NCI-H2107 treated with DMSO at 0.1 percent for 48 hours (cell line): ENCODE data around the gene KRTAP10-7.
"Not testable (repeated sequence)": the region's sequence is repeated elsewhere in the genome, so short reads cannot be mapped to it uniquely, and the experiment has no call there.

ENCODE experiments used
- DNase-seq: peaks from one replicate; lab custom pipeline; 2025; ENCODE audit not compliant: unreplicated experiment; lab: John Stamatoyannopoulos, UW

Gene KRTAP10-7

GRCh38 chr21:44589586-44590305 is 10.7 kb upstream of the KRTAP10-7 start:
- no peak for DNase-seq

GRCh38 chr21:44590311-44590721 is 10.1 kb upstream of the KRTAP10-7 start:
- DNase-seq = no peak

GRCh38 chr21:44590897-44591800 is 9.2 kb upstream of the KRTAP10-7 start:
- DNase-seq = not testable (repeated sequence)

- DNase-seq = not testable (repeated sequence)
These were observed 8.6 kb upstream of the KRTAP10-7 start for GRCh38 chr21:44591801-44592130.

- DNase-seq = no peak
These were observed 7.7 kb upstream of the KRTAP10-7 start, which contains the start of gene KRTAP10-6 for GRCh38 chr21:44592446-44593311. Gene KRTAP10-6, minus strand, starts transcription at chr21:44592505. Its CDS starts 21 bp downstream, at chr21:44592484.

GRCh38 chr21:44593598-44594405 is 6.6 kb upstream of the KRTAP10-7 start:
- no peak for DNase-seq

- no peak for DNase-seq
These were observed 5.9 kb upstream of the KRTAP10-7 start for GRCh38 chr21:44594406-44594916.

- DNase-seq = no peak
These were observed 4.9 kb upstream of the KRTAP10-7 start for GRCh38 chr21:44595524-44595923.

GRCh38 chr21:44596068-44596725 is 4.2 kb upstream of the KRTAP10-7 start:
- no peak for DNase-seq

GRCh38 chr21:44598061-44598460 is 2.3 kb upstream of the KRTAP10-7 start:
- DNase-seq = no peak

GRCh38 chr21:44599264-44600029 is 950 bp upstream of the KRTAP10-7 start:
- no peak for DNase-seq

- DNase-seq = not testable (repeated sequence)
These were observed 694 bp downstream of the KRTAP10-7 start for GRCh38 chr21:44601091-44601490.

- DNase-seq = no peak
These were observed 1.4 kb downstream of the KRTAP10-7 start for GRCh38 chr21:44601596-44602462.

- no peak for DNase-seq
These were observed 2.1 kb downstream of the KRTAP10-7 start for GRCh38 chr21:44602463-44602850.

- no peak for DNase-seq
These were observed 2.9 kb downstream of the KRTAP10-7 start for GRCh38 chr21:44603109-44603875.

- no peak for DNase-seq
These were observed 3.5 kb downstream of the KRTAP10-7 start for GRCh38 chr21:44603911-44604310.

- DNase-seq = no peak
These were observed 6.1 kb downstream of the KRTAP10-7 start for GRCh38 chr21:44606495-44606894.
